Kidney (tissue), 14 donors: ENCODE measurements around the gene ADAMTS6. TPM values are rescaled to one million over a fixed set of nuclear protein-coding genes. Genes with fewer than 3 reads are reported as not detected.
A peak's percentile ranks its signal among the peaks of the same experiment; 100 is the strongest.

ENCODE experiments used
- DNase-seq, 5 donors: peaks; one replicate each; pipeline ENCODE4 v3.0.0-alpha.2; 2013 to 2020
- FAIRE-seq: peaks from 2 replicates; lab custom pipeline; 2012; peaks lifted over from hg19 to GRCh38; lab: Jason Lieb, UNC
- H3K27ac ChIP-seq, 2 donors: one replicate each; pipeline ENCODE4 v1.7.0; 2013; ENCODE audit warnings: low read depth in 2 of 2, low read length in 2 of 2, inconsistent platforms in 1 of 2
- H3K27me3 ChIP-seq: one replicate; pipeline ENCODE4 v1.7.1; 2013; ENCODE audit warnings: low read length, inconsistent platforms; ENCODE audit not compliant: control insufficient read depth, insufficient read depth
- H3K36me3 ChIP-seq, 3 donors: one replicate each; pipeline versions ENCODE4 v1.7.0 to v1.7.1; 2013; ENCODE audit warnings: low read length in 3 of 3, control low read depth in 1 of 3, inconsistent platforms in 1 of 3; ENCODE audit not compliant: insufficient read depth in 3 of 3, control insufficient read depth in 2 of 3
- H3K4me1 ChIP-seq, 3 donors: one replicate each; pipeline versions ENCODE4 v1.7.0 to v1.7.1; 2013; ENCODE audit warnings: low read length in 3 of 3, inconsistent platforms in 1 of 3, low read depth in 1 of 3; ENCODE audit not compliant: control insufficient read depth in 2 of 3, insufficient read depth in 2 of 3
- H3K4me3 ChIP-seq, 3 donors: one replicate each; pipeline versions ENCODE4 v1.7.0 to v1.8.1; 2013; ENCODE audit warnings: low read length in 3 of 3, control low read depth in 1 of 3, inconsistent platforms in 1 of 3
- H3K9ac ChIP-seq, 3 donors: one replicate each; pipeline versions ENCODE4 v1.7.0 to v1.7.1; 2013; ENCODE audit warnings: low read length in 3 of 3, control low read depth in 1 of 3, inconsistent platforms in 1 of 3
- H3K9me3 ChIP-seq, 3 donors: one replicate each; pipeline versions ENCODE4 v1.7.0 to v1.7.1; 2013; ENCODE audit warnings: low read length in 3 of 3, control low read depth in 1 of 3, inconsistent platforms in 1 of 3; ENCODE audit not compliant: control insufficient read depth in 2 of 3, insufficient read depth in 1 of 3
- intact Hi-C: fragments of 100-400 bp; cut with DNase I; formaldehyde crosslinking; loops from one replicate; pipeline ENCODE4 v1.11.1; 2022
- polyA plus RNA-seq: library from polyadenylated mRNA; stranded (reverse); fragments of 350-450 nt; fragmentation: Illumina TruSeq; extraction: RNeasy Lipid Tissue Mini Kit (QIAGEN cat#74804); gene quantifications from one replicate; pipeline ENCODE4 v1.2.3, GENCODE V29; 2014; ENCODE audit warnings: low read depth, low replicate concordance; ENCODE audit not compliant: insufficient read depth
- total RNA-seq: library from RNA; stranded (reverse); fragmentation: NEBNext Ultra II Directional; extraction: Animal tissue kit (Norgen Biotek cat#: 25700); gene quantifications from one replicate; pipeline ENCODE4 v1.2.1, GENCODE V29; 2021
- TF ChIP-seq, protein P1 (sequence below): IDR thresholded peaks from 3 replicates; pipeline ENCODE4 v1.5.1; 2012; ENCODE audit warnings: mild to moderate bottlenecking, moderate library complexity, borderline replicate concordance; ENCODE audit not compliant: insufficient read depth; ENCODE audit errors: extremely low read depth
- donor health status: control.
- donor health status: control.
- donor health status: control.
- donor health status: control.
- donor health status: control.
- donor health status: DM: yes; HTN: yes; CAD: no.
- donor health status: Normal renal cell carcinoma (clear cell type).

The ADAMTS6 gene
- total and polyA plus RNA-seq, 2 donors from 2014 or later: 0.32 to 6.7 TPM

DNA sequence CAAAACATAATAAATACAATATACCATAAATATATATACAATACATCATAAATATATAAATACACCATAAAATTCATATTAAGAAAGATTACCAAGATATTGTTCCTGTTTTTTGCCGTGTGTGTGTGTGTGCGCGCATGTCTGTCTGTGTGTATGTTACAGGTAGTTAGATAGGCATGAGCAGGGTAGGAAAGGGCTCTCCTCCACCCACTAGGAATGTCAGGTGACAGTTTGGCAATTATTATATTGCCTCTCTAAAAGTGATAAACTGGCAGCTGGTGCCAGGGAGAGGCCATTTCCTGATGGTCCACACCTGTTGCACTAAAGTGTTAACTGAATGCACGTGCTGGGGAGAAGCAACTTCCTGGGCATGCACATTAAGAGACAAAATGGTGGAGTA, 232.8 kb downstream of the ADAMTS6 start:
- H3K27ac ChIP-seq: no peak overlapping the region
- DNase-seq (no peak), FAIRE-seq (no peak)
- no peaks in the 10 kb centered on the region for H3K27me3 ChIP-seq
- H3K4me3 ChIP-seq: no peak overlapping the region
- TF ChIP-seq, protein P1, sequence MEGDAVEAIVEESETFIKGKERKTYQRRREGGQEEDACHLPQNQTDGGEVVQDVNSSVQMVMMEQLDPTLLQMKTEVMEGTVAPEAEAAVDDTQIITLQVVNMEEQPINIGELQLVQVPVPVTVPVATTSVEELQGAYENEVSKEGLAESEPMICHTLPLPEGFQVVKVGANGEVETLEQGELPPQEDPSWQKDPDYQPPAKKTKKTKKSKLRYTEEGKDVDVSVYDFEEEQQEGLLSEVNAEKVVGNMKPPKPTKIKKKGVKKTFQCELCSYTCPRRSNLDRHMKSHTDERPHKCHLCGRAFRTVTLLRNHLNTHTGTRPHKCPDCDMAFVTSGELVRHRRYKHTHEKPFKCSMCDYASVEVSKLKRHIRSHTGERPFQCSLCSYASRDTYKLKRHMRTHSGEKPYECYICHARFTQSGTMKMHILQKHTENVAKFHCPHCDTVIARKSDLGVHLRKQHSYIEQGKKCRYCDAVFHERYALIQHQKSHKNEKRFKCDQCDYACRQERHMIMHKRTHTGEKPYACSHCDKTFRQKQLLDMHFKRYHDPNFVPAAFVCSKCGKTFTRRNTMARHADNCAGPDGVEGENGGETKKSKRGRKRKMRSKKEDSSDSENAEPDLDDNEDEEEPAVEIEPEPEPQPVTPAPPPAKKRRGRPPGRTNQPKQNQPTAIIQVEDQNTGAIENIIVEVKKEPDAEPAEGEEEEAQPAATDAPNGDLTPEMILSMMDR: no peak
- no peaks in the 10 kb centered on the region for H3K9me3 ChIP-seq
- intact Hi-C loops: no loop called here
- H3K4me1 ChIP-seq: no peaks in the 10 kb centered on the region
- no peak overlapping the region for H3K9ac ChIP-seq
- H3K36me3 ChIP-seq: no peaks in the 10 kb centered on the region

DNA sequence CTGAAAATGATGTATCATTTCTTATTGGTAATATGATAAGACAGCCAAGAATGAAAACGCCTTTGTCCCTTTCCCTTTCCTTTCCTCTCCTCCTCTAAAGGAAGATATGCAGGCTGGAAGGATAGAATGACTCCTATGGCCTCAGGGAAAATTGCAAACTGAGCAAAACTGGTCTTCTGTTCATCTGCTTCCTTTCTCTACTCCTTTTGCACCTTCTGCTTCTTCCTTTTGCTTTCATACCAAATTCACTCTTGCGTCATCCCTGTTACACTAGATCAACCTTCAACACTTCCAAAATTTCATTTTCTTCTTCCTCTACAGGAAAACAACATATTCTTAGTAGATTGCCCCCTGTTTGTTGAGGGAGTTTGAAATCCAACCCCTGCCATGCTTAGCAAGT, 234.1 kb downstream of the ADAMTS6 start:
- H3K9me3 ChIP-seq: no peaks in the 10 kb centered on the region
- TF ChIP-seq, protein P1: no peak
- H3K36me3 ChIP-seq: no peaks in the 10 kb centered on the region
- DNase-seq (no peak), FAIRE-seq (no peak)
- no peak overlapping the region for H3K9ac ChIP-seq
- no peaks in the 10 kb centered on the region for H3K4me1 ChIP-seq
- H3K27ac ChIP-seq: no peak overlapping the region
- H3K4me3 ChIP-seq: no peak overlapping the region
- H3K27me3 ChIP-seq: no peaks in the 10 kb centered on the region
- intact Hi-C loops: no loop called here

DNA sequence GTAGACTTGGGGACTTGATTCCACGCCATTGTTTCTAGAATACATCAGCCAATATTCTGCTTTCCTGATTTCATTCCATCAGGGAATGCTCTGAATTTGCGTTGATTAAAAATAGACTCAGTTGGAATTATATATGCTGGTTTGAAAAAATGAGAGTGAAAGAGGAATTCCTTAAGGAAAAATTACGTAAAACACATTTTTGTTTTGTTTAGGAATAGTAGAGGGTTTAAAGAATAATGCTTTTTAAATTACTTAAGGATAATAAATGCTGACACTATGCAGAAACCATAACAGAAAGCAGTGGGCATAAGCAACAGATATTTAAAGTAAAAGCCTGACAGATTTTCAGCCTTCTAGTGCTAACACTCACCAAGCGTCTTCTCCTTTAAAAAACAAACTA, 235.0 kb downstream of the ADAMTS6 start:
- no peak for FAIRE-seq
- no peak overlapping the region for H3K4me3 ChIP-seq
- H3K9me3 ChIP-seq: no peaks in the 10 kb centered on the region
- H3K36me3 ChIP-seq: no peaks in the 10 kb centered on the region
- H3K27me3 ChIP-seq: no peaks in the 10 kb centered on the region
- H3K4me1 ChIP-seq: no peaks in the 10 kb centered on the region
- H3K27ac ChIP-seq: no peak overlapping the region
- no peak overlapping the region for H3K9ac ChIP-seq
- intact Hi-C loops: no loop called here
- DNase-seq: no peak
- TF ChIP-seq, protein P1: no peak

DNA sequence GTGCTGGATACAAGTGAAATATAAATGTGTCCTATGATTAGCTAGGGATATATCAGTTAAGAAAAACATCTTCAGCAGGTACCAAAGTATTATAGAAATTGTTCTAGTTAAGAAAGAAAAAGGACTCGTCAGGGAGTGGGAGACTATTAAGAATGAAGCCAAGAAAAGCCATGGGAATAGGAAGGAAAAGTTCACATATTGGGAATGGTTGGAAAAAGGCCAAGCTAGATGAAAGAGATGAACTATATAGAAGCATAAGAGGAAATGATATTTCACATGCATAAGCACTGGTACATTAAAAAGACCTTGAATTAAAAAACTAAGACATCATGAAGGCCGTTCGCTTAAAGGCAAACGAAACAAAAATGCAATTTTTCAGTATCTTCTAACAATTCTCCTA, 237.7 kb downstream of the ADAMTS6 start:
- Histone ChIP-seq H3K9ac (no peak overlapping the region), H3K4me3 (no peak overlapping the region), H3K4me1 (no peaks in the 10 kb centered on the region), H3K27ac (no peak overlapping the region), H3K9me3 (no peaks in the 10 kb centered on the region), H3K27me3 (no peaks in the 10 kb centered on the region), H3K36me3 (no peaks in the 10 kb centered on the region)
- FAIRE-seq: no peak
- TF ChIP-seq, protein P1: no peak
- DNase-seq: peak in 1 of 5 donors; percentile 7
- intact Hi-C loops: no loop called here
